Pancreas (tissue), 10 donors: Measurements from ENCODE around the gene UIMC1. TPM values are rescaled to one million over a fixed set of nuclear protein-coding genes. Genes with fewer than 3 reads are reported as not detected.

Experiments used
- ATAC-seq, 4 donors: fragments of 200-7000 bp; cut with Tn5 transposase; one replicate each; pipeline versions ENCODE4 v1.8.0 to v1.9.1; 2020; ENCODE audit warnings: mild to moderate bottlenecking in 4 of 4, moderate library complexity in 4 of 4
- DNase-seq, 6 donors: peaks; one replicate each; pipeline ENCODE4 v3.0.0-alpha.2; 2020
- FAIRE-seq: peaks from 2 replicates; lab custom pipeline; 2012; peaks lifted over from hg19 to GRCh38; lab: Jason Lieb, UNC
- H3K27ac ChIP-seq, 4 donors: fragments of 200-600 bp; sonication (generic); 1 replicate in 3 of 4; 2 replicates in 1 of 4; pipeline versions ENCODE4 v1.5.0 to v1.8.0; 2020
- H3K27me3 ChIP-seq, 4 donors: fragments of 200-600 bp; one replicate each; pipeline ENCODE4 v1.8.0; 2021
- H3K36me3 ChIP-seq, 3 donors: fragments of 200-600 bp; sonication (generic) in 1 of 3; one replicate each; pipeline versions ENCODE4 v1.5.0 to v1.8.0; 2020 to 2021
- H3K4me1 ChIP-seq, 3 donors: fragments of 200-600 bp; one replicate each; pipeline ENCODE4 v1.8.0; 2021
- H3K4me3 ChIP-seq, 4 donors: fragments of 200-600 bp; sonication (generic) in 2 of 4; one replicate each; pipeline versions ENCODE4 v1.5.0 to v1.8.0; 2020 to 2021
- H3K9me3 ChIP-seq, 4 donors: fragments of 200-600 bp; one replicate each; pipeline ENCODE4 v1.8.0; 2021
- WGBS, 2 donors: extraction: QIAGEN DNeasy Blood & Tissue Kit; methylation state at CpG; one replicate each; pipeline ENCODE4 v1.1.7; 2013; 5-methylcytosine and 5-hydroxymethylcytosine counted together
- intact Hi-C, 3 donors: fragments of 100-400 bp; cut with DNase I; formaldehyde crosslinking; loops; one replicate each; pipeline versions ENCODE4 v1.11.1 to v1.14.2; 2022
- polyA plus RNA-seq, 2 donors: library from polyadenylated mRNA; stranded (reverse); fragments of 200-250 nt; gene quantifications; one replicate each; pipeline ENCODE4 v1.2.3, GENCODE V29; 2013
- total RNA-seq, 6 donors: library from RNA; stranded (reverse); fragmentation: NEBNext Ultra II Directional in 4 of 6; extraction: Animal tissue kit (Norgen Biotek cat#: 25700) in 4 of 6; gene quantifications; one replicate each; pipeline versions ENCODE4 v1.2.1 to v1.2.4, GENCODE V29; 2021 to 2023
- TF ChIP-seq, protein P1 (sequence below), 4 donors: fragments of 200-600 bp; sonication (generic) in 3 of 4; IDR thresholded peaks; one replicate each; pipeline versions ENCODE4 v1.5.0 to v1.8.0; 2021; ENCODE audit warnings: antibody characterized with exemption in 4 of 4
- donor health status: healthy with polysubstance abuse.
- donor health status: DM: no; HTN: no; CAD: no; lungs with moderate emphysema.
- donor health status: DM: no; HTN: no; CAD: no.
- donor health status: control.
- donor health status: control.
- donor health status: Bipolar disorder and iron deficiency.
- donor health status: DM: yes; HTN: yes; CAD: no.
- donor health status: DM: no; HTN: no; CAD: no.
- donor health status: DM: no; HTN: no; CAD: no.
- donor health status: DM: yes; HTN: yes; CAD: no.

Gene UIMC1
- total and polyA plus RNA-seq, 8 donors = 19.9 to 29.5 (median 23.0) TPM

DNA sequence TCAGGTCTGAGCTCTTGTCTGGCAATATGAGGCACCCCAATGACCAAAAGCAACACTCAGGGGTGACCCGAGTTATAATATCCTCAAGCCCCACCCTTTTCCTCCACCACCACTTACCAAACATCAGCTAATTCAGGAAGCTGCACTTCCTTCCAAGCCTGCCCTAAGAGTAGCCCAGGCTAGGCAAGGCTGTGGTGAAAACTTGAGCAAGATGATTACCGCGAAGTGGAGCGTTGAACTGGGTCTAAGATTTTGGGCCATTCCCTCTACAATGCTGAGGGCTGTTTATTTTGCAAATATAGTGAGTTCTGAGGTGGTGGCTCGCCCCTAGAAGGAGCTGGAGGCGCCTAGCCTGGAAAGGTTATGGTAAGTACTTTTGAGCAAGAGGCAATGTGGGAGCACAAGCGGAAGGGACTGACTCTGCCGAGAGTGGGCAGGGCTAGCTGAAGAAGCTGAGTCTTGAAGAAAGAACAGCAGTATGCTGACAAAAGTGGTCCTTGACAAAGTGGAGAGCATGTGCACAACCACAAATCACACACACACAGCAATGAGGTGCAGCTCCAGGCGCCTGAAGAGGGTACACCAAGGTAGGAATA lies 107.2 kb downstream of the UIMC1 start, which contains the start of gene HK3:
TSS of gene HK3 (minus strand) at position 51 of the 596 bp plus-strand sequence. CDS start 3,187 bp downstream, outside the sequence.
- Histone ChIP-seq H3K36me3 (peaks cover 0 to 11% (median under 1%) of the 10 kb centered on the region in 3 donors), H3K27ac (peak within 1 kb of the TSS in 1 of 4 donors; percentile 33), H3K4me1 (no peaks in the 10 kb centered on the region), H3K9me3 (no peaks in the 10 kb centered on the region), H3K27me3 (no peaks in the 10 kb centered on the region), H3K4me3 (peak within 1 kb of the TSS in 1 of 4 donors; percentile 14)
- DNase-seq = no peak
- intact Hi-C loops = no loop called here
- peak in 2 of 4 donors; percentile 43 to 60 for ATAC-seq
- no peak for FAIRE-seq
- TF ChIP-seq, protein P1, sequence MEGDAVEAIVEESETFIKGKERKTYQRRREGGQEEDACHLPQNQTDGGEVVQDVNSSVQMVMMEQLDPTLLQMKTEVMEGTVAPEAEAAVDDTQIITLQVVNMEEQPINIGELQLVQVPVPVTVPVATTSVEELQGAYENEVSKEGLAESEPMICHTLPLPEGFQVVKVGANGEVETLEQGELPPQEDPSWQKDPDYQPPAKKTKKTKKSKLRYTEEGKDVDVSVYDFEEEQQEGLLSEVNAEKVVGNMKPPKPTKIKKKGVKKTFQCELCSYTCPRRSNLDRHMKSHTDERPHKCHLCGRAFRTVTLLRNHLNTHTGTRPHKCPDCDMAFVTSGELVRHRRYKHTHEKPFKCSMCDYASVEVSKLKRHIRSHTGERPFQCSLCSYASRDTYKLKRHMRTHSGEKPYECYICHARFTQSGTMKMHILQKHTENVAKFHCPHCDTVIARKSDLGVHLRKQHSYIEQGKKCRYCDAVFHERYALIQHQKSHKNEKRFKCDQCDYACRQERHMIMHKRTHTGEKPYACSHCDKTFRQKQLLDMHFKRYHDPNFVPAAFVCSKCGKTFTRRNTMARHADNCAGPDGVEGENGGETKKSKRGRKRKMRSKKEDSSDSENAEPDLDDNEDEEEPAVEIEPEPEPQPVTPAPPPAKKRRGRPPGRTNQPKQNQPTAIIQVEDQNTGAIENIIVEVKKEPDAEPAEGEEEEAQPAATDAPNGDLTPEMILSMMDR (IDR thresholded peaks at IDR 0.05) = no peak
- 68 to 76% methylated on average over 9 of the region's 9 CpGs for WGBS, 2 donors

DNA sequence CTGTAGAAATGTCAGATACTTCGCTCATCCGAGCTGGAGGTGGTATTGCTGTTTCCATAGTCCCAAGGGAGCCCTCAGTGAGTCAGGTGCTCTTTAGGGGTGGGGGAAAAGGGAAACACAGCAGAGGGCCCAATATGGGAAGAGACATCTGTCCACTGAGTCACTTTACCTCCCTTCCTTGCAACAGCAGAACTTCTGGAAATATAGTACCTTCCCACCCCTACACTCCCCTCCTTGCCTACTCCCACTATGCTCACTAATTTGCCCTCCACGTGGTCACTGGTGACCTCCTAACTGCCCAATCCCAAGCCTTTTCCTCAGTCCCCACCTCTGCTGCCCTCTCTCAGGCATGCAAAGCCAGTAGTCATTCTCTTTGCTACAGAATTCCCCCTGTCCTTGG lies 109.3 kb downstream of the UIMC1 start:
- 55 to 64% methylated on average over 3 of the region's 3 CpGs for WGBS, 2 donors
- no peak for FAIRE-seq
- no peaks in the 10 kb centered on the region for H3K36me3 ChIP-seq
- no peak for DNase-seq
- no peaks in the 10 kb centered on the region for H3K27me3 ChIP-seq
- no peaks in the 10 kb centered on the region for H3K4me1 ChIP-seq
- ATAC-seq = no peak
- H3K27ac ChIP-seq = no peak overlapping the region
- H3K4me3 ChIP-seq = no peak overlapping the region
- intact Hi-C loops = no loop called here
- TF ChIP-seq, protein P1 (IDR thresholded peaks at IDR 0.05) = no peak
- H3K9me3 ChIP-seq = no peaks in the 10 kb centered on the region

DNA sequence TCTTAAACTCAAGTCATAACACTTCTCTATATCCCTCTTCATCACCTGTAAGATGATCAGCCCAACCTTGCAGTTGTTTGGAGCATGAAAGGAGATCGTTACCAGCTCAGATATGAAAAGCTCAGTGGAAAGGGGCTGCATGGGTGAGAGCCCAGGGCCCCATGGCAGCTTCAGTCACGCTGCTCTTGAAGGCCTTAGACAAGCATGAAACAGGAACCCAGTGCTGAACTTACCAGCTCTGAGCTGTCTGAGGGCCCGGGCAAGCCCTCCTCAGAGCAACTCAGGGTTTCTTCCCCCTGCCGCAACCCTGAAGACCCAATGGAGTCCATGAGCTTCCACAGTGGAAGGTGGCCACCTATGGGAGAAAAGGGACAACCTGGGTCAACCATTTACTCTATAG lies 110.7 kb downstream of the UIMC1 start:
- Histone ChIP-seq H3K36me3 (no peaks in the 10 kb centered on the region), H3K27ac (no peak overlapping the region), H3K4me3 (no peak overlapping the region), H3K9me3 (no peaks in the 10 kb centered on the region), H3K4me1 (no peaks in the 10 kb centered on the region), H3K27me3 (no peaks in the 10 kb centered on the region)
- intact Hi-C loops = no loop called here
- FAIRE-seq (no peak), DNase-seq (no peak), ATAC-seq (no peak)
- TF ChIP-seq, protein P1 (IDR thresholded peaks at IDR 0.05) = no peak
- 80 to 83% methylated on average over 4 of the region's 4 CpGs for WGBS, 2 donors

DNA sequence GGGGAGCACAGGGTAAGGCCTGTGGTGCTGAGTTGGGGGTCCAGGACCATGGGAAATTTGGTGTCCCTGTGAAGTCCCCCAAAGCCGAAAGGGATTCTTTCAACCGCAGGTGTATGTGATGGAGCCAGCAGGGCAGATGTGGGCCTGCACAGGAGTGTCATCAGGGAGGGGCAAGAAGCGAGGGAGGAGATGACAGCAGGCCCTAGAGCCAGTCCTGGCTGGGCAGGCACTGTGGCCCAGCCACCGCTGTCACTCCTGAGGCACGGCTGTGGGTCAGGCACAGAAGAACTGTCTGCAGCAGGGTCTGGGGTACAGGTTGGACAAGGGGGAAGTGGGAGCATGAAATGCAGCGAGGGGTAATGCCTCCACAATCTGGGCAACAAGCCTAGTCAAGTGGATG lies 112.3 kb downstream of the UIMC1 start:
- intact Hi-C loops = no loop called here
- Histone ChIP-seq H3K4me1 (no peaks in the 10 kb centered on the region), H3K27ac (no peak overlapping the region), H3K27me3 (no peaks in the 10 kb centered on the region), H3K36me3 (no peaks in the 10 kb centered on the region), H3K9me3 (no peaks in the 10 kb centered on the region), H3K4me3 (no peak overlapping the region)
- 91 to 94% methylated on average over 6 of the region's 6 CpGs for WGBS, 2 donors
- TF ChIP-seq, protein P1 (IDR thresholded peaks at IDR 0.05) = no peak
- FAIRE-seq (no peak), ATAC-seq (no peak), DNase-seq (no peak)

DNA sequence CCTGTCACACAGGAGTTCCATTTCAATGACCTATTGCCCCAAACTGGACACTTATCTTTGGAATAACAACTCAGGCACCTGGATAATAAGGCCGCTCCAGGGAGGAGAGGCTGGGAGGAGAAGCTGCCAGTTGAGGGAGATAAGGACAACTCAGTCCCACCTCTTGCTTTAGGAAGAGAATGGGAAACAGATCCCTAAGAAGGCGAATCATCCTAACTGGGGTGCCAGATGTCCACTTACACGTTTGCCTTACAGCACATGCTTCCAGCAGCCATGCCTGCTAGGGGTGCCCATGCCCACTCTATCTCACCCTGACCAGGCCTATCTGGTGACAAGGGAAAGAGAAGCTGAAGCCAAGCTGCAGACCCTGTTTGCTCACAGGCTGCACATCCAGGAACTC lies 113.9 kb downstream of the UIMC1 start:
- DNase-seq (no peak), FAIRE-seq (no peak), ATAC-seq (no peak)
- H3K36me3 ChIP-seq = no peaks in the 10 kb centered on the region
- no peak overlapping the region for H3K4me3 ChIP-seq
- WGBS, 2 donors = 65% methylated on average over 3 of the region's 3 CpGs
- TF ChIP-seq, protein P1 (IDR thresholded peaks at IDR 0.05) = no peak
- intact Hi-C loops = no loop called here
- H3K27ac ChIP-seq = no peak overlapping the region
- H3K4me1 ChIP-seq = no peaks in the 10 kb centered on the region
- no peaks in the 10 kb centered on the region for H3K27me3 ChIP-seq
- no peaks in the 10 kb centered on the region for H3K9me3 ChIP-seq
